Thymus (tissue), 11 donors: ENCODE measurements around the gene MYOM1. TPM values are rescaled to one million over a fixed set of nuclear protein-coding genes. Genes with fewer than 3 reads are reported as not detected.

ENCODE experiments used
- DNase-seq, 9 donors: peaks; one replicate each; pipeline ENCODE4 v3.0.0-alpha.2; 2013; ENCODE audit warnings: low spot score in 9 of 9, low read depth in 6 of 9, missing footprints in 1 of 9
- H3K27ac ChIP-seq, 2 donors: one replicate each; pipeline ENCODE4 v1.5.1; 2013; ENCODE audit warnings: control low read depth in 1 of 2, low read depth in 1 of 2, low read length in 1 of 2, mild to moderate bottlenecking in 1 of 2, moderate library complexity in 1 of 2
- H3K27me3 ChIP-seq, 2 donors: one replicate each; pipeline ENCODE4 v1.5.1; 2013; ENCODE audit warnings: low read length in 1 of 2; ENCODE audit not compliant: control insufficient read depth in 2 of 2, insufficient read depth in 1 of 2
- H3K36me3 ChIP-seq, 2 donors: one replicate each; pipeline ENCODE4 v1.5.1; 2013; ENCODE audit warnings: low read length in 1 of 2, mild to moderate bottlenecking in 1 of 2, moderate library complexity in 1 of 2; ENCODE audit not compliant: control insufficient read depth in 2 of 2, insufficient read depth in 2 of 2
- H3K4me1 ChIP-seq, 2 donors: one replicate each; pipeline ENCODE4 v1.5.1; 2013; ENCODE audit warnings: low read length in 2 of 2; ENCODE audit not compliant: control insufficient read depth in 2 of 2, insufficient read depth in 2 of 2
- H3K4me3 ChIP-seq, 2 donors: one replicate each; pipeline ENCODE4 v1.5.1; 2013; ENCODE audit warnings: low read length in 2 of 2, control low read depth in 1 of 2, mild to moderate bottlenecking in 1 of 2
- H3K9me3 ChIP-seq, 2 donors: one replicate each; pipeline ENCODE4 v1.5.1; 2013; ENCODE audit warnings: low read length in 1 of 2, mild to moderate bottlenecking in 1 of 2; ENCODE audit not compliant: control insufficient read depth in 2 of 2, insufficient read depth in 1 of 2
- WGBS: extraction: QIAGEN DNeasy Blood & Tissue Kit; methylation state at CpG from one replicate; pipeline ENCODE4 v1.1.7; 2013; 5-methylcytosine and 5-hydroxymethylcytosine counted together
- polyA plus RNA-seq: library from polyadenylated mRNA; stranded (reverse); fragments of 200-250 nt; gene quantifications from one replicate; pipeline ENCODE4 v1.2.3, GENCODE V29; 2013
- total RNA-seq: library from RNA; stranded (reverse); fragments of 120-200 nt; gene quantifications from one replicate; pipeline ENCODE4 v1.2.4, GENCODE V29; 2013
- donor health status: healthy.

MYOM1 gene
- total and polyA plus RNA-seq, 2 donors = 1.1 to 3.3 TPM

DNA sequence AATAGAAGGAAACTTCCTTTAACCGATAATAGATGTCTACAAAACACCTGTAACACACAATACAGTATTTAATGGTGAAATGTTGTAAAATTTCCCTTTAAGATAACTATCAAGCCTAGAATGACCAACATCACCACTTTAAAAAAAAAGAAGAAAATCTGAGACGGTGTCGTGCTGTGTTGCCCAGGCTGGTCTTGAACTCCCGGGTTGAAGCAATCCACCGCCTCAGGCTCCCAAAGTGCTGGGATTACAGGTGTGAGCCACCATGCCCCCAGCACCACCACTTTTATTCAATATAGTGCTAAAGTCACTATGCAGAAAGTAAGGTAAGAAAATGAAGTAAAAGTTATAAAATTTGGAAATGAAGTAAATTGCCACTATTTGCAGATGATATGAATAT is 96.9 kb downstream of the MYOM1 start:
- Histone ChIP-seq H3K27ac (no peak overlapping the region), H3K4me3 (no peak overlapping the region), H3K27me3 (no peaks in the 10 kb centered on the region), H3K36me3 (no peaks in the 10 kb centered on the region), H3K4me1 (no peaks in the 10 kb centered on the region), H3K9me3 (peaks cover 0 to 3% of the 10 kb centered on the region in 2 donors)
- over 99% methylated on average over 5 of the region's 5 CpGs for WGBS
- DNase-seq = no peak

DNA sequence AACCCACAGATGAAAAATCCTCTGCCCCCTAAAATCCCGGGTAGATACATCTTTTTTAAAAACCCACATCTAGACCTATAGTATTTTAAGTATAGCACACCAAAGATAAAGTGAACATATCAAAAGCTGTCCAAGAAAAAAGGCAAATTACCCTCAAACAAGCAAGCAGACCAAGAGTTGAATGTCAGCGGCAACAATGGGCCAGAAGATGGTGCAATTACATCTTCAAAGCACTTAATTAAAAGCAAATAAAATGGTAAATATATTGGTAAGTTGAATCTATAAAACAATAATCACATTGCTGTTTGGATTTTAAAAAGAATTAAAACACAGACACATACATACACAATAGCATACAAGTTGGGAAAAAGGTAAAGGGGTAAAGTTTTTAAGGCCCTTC is 98.5 kb downstream of the MYOM1 start:
- DNase-seq = no peak
- 69% methylated on average over 2 of the region's 2 CpGs for WGBS
- Histone ChIP-seq H3K36me3 (no peaks in the 10 kb centered on the region), H3K27me3 (no peaks in the 10 kb centered on the region), H3K9me3 (peaks cover 0 to 3% of the 10 kb centered on the region in 2 donors), H3K4me3 (no peak overlapping the region), H3K27ac (no peak overlapping the region), H3K4me1 (no peaks in the 10 kb centered on the region)

DNA sequence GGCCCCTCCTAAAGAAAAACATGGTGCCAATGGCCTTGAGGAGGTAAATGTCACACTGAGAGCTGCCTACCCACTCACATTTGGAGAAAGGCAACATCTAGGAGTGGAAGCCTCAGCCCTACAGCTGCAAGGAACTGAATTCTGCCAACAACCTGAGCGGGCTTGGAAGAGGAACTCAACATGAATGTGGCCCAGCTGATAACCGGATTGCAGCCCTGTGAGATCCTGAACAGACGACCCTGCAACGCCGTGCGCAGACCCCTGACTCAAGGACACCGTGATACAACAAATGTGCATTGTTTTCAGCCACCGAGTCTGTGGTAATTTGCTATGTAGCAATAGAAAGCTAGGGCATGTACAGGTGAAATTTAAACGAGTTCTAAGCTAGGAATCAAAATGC is 99.4 kb downstream of the MYOM1 start:
- Histone ChIP-seq H3K36me3 (no peaks in the 10 kb centered on the region), H3K4me3 (no peak overlapping the region), H3K4me1 (no peaks in the 10 kb centered on the region), H3K27me3 (no peaks in the 10 kb centered on the region), H3K9me3 (peaks cover 0 to 3% of the 10 kb centered on the region in 2 donors), H3K27ac (no peak overlapping the region)
- 33% methylated on average over 9 of the region's 9 CpGs for WGBS
- DNase-seq = no peak

DNA sequence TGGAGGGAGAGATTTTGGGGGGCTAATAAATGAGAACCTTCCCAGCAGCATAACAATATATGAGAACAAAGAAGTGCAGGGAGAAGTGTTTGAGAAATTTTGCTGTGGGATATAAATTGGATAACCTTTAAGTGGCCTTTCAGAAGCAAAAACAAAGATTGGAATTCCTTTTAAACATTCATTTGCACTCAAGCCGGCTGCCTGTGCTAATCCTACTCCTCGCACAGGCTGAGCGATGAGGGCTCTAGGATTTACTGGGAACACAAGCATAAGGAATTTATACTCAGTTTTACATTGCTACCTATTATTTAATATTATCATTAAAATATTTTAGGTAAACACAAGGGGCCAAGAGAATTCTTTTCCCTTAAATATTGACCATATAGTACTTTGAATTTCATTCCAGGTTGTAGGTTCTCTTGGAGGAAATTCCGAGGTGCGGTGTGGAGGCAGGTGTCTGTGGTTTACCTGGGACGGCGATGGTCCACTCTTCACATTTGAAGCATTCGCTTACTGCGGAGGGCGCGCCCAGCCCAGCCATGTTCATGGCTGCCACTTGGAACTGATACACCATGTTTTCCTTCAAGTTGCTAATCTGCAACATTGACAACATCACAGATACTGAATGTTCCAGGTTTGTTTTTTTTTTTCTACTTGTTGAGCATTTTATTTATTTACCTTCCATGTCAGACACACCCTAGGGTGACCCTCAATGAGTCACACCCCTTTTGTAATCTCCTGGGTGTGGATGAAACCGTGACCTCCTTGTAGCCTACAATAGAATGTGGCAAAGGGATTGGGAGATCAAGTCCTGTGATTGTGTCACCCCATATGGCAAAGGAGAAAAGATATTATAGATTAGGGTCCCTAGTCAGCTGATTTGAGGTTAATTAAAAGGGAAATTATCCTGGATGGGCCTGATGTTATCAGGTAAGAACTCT is 100.1 kb downstream of the MYOM1 start:
- H3K4me3 ChIP-seq = no peak overlapping the region
- 98% methylated on average over 12 of the region's 12 CpGs for WGBS
- no peak overlapping the region for H3K27ac ChIP-seq
- no peak for DNase-seq
- H3K36me3 ChIP-seq = no peaks in the 10 kb centered on the region
- no peaks in the 10 kb centered on the region for H3K4me1 ChIP-seq
- H3K27me3 ChIP-seq = no peaks in the 10 kb centered on the region
- H3K9me3 ChIP-seq = peaks cover 0 to 3% of the 10 kb centered on the region in 2 donors

DNA sequence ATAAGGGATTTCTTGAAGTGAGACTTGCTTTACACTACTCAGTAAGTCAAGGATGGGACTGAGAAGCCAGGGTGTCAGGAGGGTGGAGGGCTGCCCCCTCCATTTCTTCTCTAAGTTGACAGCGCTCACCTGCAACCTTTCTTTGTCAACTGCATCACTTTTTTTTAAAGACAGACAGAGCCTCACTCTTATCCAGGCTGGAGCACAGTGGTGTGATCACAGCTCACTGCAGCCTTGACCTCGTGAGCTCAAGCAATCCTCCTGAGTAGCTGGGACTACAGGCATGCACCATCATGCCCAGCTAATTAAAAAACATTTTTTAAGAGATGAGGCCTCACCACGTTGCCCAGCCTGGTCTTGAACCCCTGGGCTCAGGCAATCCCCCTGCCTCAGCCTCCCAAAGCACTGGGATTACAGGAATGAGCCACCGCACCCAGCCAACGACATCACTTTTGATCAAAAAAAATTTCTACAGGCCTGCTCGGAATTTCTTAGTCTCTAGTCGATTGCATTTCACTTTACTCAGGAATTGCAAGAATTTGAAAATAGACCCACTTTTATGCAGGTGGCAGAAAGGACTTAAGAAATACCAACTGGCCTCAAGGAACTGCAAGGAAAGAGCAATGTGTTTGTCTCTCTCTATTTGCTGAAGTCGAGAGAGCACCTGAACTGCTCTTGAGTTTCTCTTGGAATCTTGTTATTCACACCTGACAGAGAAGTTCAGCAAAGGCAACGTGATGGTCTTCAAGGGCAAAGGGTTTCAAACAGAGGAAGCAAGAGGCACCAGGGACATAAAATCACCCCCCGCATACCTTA is 101.4 kb downstream of the MYOM1 start:
- 95% methylated on average over 10 of the region's 10 CpGs for WGBS
- H3K4me1 ChIP-seq = no peaks in the 10 kb centered on the region
- H3K27ac ChIP-seq = no peak overlapping the region
- no peak overlapping the region for H3K4me3 ChIP-seq
- no peaks in the 10 kb centered on the region for H3K27me3 ChIP-seq
- no peaks in the 10 kb centered on the region for H3K9me3 ChIP-seq
- no peak for DNase-seq
- H3K36me3 ChIP-seq = no peaks in the 10 kb centered on the region

DNA sequence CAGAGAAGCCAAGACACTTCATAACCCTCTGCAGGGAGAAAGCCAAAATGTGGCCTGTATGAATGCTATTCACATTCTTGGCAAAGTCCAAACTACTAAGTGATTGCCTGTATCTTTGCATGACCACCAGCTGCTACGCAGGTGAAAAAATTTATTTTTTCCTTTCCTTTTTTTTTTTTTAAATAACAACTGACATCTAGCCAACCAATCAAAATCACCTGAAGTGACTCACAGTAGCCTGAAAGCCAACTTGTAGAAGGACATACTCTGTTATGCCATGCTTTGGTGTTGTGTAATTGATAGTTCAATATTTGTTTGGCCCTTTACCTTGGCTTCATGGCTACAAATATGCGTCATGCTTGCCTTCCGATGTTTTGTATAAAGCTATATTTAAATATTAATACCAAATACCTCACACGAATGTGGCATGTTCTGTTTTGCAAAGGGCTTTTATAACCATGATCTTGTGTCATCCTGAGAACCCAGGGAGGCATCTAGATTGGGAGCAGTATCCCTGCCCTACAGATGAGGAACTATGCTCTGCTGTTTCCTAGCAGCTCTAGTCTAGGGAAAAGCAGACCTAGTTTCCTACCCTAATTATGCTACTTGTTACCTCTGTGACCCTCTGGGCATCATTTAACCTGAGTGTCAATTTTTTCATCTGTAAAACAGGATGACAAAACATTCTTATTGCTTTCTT is 102.1 kb downstream of the MYOM1 start:
- Histone ChIP-seq H3K36me3 (no peaks in the 10 kb centered on the region), H3K27ac (no peak overlapping the region), H3K9me3 (no peaks in the 10 kb centered on the region), H3K4me1 (no peaks in the 10 kb centered on the region), H3K27me3 (no peaks in the 10 kb centered on the region), H3K4me3 (no peak overlapping the region)
- WGBS = 95% methylated on average over 4 of the region's 4 CpGs
- DNase-seq = no peak

DNA sequence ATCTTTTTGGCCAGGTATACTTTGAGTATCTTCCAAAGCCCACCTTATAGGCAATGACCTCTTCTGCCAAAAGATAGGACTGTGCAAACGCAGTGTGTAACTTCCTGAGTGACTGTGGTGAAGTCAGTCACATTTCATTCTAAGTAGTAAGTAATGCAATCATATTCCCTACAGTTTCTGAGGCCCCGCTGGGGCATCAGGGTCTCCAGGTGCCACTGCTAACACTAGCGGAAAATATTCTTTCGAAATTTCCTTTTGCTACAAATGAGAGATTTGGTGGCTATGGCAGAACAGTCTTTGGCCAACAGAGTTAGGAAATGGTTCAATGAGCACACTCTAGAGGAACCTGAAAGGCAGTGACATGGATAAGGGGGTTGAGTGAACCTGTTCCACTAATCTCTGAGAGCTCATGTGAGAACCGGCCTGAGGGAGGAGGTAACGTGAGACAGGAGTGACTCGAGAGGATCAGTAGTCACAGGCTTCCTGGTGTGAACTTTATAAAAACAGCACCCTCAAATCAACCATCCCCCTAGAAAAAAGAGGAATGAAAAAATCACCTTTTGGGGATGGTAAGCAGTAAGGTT is 104.2 kb downstream of the MYOM1 start:
- DNase-seq = no peak
- Histone ChIP-seq H3K27ac (no peak overlapping the region), H3K4me3 (no peak overlapping the region), H3K27me3 (no peaks in the 10 kb centered on the region), H3K4me1 (no peaks in the 10 kb centered on the region), H3K9me3 (no peaks in the 10 kb centered on the region), H3K36me3 (no peaks in the 10 kb centered on the region)
- 94% methylated on average over 7 of the region's 7 CpGs for WGBS

DNA sequence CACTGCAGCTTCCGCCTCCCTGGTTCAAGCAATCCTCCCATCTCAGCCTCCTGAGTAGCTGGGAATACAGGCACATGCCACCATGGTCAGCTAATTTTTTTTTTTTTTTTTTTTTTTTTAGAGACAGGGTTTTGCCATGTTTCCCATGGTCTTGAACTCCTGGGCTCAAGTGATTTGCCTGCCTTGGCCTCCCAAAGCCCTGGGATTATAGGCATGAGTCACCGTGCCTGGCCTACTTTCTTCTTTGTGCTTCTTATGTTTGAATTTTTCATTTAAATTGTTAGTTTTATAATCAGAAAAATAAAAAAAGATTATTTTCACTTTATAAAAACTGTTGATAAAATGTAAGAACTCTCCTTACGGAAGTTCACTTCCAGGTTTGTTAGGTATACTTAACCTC is 105.3 kb downstream of the MYOM1 start:
- Histone ChIP-seq H3K9me3 (no peaks in the 10 kb centered on the region), H3K4me1 (no peaks in the 10 kb centered on the region), H3K27me3 (no peaks in the 10 kb centered on the region), H3K4me3 (no peak overlapping the region), H3K27ac (no peak overlapping the region), H3K36me3 (no peaks in the 10 kb centered on the region)
- no peak for DNase-seq
- 66% methylated on average over 3 of the region's 3 CpGs for WGBS
